ENCODE data around the gene CEACAM1.
A peak's percentile ranks its signal among the peaks of the same experiment; 100 is the strongest.
"Not testable (repeated sequence)": the region's sequence is repeated elsewhere in the genome, so short reads cannot be mapped to it uniquely, and the experiment has no call there.

The CEACAM1 gene

DNA sequence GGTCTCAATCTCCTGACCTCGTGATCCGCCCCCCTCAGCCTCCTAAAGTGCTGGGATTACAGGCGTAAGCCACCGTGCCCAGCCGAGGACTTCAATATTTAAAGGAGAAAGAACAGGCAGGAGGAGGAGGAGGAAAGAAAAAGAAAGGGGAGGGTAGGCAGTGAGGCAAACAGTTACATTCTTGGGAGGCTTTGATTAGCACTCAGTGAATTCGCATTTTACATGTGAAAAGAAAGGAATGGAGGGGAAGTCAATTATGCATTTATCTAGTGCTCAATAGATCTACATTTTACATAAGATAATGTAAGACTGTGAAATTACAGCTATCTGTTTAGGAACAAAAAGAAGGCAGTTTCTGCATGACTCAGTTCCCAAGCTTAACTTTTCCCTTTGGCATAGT, 54.6 kb downstream of the CEACAM1 start:
- ATAC-seq: no peak
- DNase-seq: no peak

DNA sequence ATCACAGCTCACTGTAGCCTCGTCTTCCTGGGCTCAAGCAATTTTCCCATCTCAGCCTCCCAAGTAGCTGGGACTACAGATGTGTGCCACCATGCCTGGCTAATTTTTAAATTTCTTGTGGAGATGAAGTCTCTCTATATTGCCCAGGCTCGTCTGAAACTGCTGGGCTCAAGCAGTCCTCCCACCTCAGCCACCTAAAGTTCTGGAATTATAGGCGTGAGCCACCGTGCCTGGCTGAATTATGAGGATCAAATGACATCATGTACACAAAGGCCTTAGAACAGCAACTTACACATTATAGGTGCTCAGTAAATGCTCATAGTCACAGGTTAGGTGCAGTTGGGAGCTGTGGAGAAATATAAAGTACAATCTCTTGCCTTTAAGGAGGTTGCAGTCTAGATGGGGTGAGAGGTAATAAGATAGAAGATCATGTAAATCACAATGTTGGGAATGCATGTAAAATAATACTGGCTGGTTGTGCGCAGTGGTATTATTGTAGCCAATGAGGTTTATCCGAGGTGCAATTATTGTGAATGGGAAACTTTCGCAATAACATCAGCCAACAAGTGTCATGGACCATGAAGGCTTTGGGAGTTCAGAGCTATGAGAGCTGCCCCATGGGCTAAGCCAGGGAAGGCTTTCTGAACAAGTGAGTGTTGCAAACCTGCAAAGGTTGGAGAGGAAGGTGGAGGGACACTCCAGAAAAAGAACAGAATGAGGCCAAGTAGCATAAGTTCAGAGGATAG, 55.7 kb downstream of the CEACAM1 start:
- no peak for ATAC-seq
- DNase-seq: no peak

DNA sequence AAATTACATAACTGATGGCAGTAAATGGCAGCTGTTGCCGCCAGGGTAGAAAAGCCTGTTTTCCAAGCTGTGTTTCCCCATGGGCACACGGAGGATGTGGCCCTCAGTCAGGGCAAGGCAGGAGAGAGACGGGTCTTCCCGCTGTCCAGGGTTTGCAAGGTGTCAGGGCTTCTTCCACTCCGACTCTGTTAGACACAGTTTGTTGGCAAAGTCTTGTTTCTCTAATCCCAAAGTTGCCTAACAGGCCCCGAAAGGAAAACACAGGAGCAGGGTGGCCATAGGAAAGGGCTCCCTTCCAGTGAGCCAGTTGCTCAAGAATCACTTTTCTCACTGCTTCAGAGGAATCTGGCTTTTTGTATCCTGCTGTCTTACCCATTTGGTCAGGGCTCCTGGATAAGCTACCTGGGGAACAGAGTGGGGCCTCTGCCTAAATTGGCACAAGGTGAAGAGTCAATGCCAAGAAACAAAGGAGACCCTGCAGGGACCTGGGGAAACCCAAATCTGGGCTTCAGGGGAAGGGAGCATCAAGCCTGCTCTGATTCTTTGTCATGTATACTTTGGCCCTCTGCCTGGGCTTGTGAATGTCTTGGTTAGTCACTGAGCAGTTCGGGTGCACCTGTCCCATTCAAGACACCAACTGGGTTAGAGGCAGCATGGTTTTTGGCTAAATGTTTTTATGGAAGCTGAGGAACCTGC, 56.6 kb downstream of the CEACAM1 start:
- no peak for DNase-seq
- no peak for ATAC-seq

DNA sequence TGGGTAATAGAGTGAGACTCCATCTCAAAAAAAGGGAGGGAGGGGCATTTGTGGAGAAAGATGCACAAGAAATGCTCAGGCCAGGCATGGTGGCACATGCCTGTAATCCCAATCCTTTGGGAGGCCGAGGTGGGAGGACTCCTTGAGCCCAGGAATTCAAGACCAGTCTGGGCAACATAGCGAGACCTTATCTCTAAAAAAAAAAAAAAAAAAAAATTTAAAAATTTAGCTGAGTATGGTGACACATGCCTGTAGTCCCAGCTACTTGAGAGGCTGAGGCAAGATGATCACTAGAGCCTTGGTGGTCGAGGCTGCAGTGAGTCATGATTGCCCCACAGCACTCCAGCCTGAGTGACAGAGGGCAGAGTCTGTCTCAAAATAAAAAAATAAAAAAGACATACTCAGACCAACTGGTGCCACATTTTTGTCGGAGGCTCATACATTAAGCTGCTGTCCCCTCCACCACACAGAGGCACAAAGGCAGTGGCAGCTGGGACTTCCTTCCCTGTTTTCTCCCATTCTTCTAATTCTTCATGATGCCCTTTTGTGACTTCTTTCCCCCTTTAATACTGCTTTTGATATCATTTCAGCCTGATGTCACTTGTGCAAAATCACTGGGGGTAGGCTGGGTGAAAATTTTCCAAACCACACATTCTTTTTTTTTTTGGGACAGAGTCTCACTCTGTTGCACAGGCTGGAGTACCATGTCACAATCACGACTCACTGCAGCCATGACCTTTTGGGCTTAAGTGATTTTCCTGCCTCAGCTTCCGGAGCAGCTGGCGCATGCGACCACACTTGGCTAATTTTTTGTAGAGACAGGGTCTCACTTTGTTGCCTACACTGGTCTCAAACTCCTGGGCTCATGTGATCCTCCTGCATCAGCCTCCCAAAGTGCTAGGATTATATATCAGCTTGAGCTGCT, 58.7 kb downstream of the CEACAM1 start:
- DNase-seq: peak; percentile 43

DNA sequence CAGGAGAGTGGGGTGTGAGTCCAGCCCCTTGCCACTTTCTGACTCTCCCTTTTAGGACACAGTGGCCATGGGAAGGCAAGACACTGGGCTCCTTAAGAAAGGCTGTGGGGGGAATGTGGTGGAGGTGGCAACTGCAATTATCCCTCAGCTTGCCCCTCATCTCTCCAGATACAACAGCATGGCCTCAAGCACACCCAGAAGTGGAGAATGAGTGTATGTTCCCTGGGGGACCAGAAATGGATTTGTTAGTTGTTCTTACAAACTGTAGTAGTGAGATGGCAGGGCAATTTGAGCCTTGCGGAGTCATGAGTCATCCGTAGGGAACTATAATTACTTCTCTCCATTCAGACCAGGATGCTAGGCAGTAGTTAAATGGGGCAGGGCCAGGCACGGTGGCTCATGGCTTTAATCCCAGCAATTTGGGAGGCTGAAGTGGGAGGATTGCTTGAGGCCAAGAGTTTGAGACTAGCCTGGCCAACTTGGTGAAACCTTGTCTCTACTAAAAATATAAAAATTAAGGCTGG, 59.9 kb downstream of the CEACAM1 start:
- no peak for DNase-seq
- no peak for ATAC-seq

More for the DNA sequence above, 58.7 kb downstream of the CEACAM1 start:
- peak; percentile 93 for ATAC-seq

DNA sequence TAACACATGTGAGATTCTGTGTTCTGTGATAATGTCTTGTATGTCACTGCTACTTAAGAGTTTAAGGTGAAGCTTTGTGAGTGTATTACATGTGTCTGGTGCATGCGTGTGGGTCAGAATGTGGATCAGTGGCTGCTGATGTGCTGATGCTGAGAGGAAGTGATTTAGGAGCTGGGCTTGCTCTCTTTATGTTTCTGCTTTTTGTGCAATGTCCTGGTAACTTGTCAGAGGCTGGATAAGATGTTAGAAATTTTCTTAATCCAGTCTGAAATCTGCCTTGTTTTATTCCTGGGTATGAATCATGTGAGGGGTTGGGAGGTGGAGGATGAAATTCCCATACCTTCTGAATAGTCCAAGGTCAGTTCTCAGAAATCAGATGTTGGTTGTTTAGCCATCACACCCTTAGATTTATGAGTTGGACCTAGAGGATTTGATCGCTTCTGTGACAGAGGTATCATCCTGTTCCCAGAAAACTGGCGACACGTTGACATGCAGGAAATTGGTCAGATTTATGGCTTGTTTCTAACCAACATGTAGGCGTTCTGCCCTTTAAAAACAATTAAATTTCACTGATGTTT, 61.0 kb downstream of the CEACAM1 start:
- ATAC-seq: no peak
- no peak for DNase-seq

DNA sequence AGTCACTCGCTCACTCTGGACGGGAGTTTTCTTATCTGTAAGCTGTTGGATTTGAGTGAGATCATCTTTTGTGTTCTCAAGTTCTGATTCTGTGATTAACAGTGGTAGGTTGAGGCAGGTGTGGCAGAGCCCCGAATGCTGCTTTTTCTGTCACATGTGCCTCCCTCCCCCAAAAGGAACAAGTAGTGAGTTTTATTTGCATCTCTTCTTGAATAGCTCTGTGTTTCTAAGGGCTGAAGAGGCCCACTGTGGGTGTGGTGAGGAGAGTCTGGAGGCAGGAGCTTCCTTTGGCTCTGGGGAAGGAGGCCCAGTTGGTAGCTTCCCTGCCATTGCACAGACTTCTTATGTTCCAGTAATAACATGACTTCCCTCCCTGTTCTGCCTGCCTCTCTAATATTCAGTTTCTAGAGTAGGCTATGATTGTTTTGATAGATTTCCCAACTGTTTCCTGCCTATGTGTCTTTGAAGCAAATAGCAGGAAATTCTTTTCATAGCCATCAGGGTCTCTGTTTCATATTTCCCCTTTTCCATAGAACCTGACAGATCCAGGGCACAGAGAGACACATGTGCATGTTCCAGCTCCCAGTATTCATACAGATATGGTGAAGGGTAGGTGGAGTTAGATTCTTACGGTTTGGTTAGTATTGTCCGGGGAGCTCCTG, 61.6 kb downstream of the CEACAM1 start:
- DNase-seq: no peak
- no peak for ATAC-seq

DNA sequence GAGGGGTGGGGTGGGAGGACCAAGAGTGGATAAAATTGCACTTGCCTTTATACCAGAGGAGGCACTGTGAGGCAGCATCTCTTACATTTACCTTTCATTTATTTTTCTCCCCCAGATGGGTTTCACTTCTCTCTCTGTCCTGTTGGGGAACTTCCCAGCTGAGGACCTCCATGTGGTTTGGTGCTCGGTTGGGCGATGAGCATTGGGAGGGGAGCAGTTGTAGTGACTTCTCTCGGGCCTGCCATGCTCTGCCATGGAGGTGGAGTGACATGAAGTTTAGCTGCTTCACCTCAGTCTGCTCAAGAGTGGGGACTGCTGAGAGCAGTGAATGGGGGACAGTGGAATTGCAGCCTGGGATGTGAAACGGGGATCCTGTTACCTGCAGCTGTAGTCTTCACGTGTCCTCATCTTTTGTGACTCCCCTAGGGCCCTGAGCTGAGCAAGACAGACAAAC, 62.4 kb downstream of the CEACAM1 start:
- DNase-seq (peak; percentile 13), ATAC-seq (peak; percentile 35)

DNA sequence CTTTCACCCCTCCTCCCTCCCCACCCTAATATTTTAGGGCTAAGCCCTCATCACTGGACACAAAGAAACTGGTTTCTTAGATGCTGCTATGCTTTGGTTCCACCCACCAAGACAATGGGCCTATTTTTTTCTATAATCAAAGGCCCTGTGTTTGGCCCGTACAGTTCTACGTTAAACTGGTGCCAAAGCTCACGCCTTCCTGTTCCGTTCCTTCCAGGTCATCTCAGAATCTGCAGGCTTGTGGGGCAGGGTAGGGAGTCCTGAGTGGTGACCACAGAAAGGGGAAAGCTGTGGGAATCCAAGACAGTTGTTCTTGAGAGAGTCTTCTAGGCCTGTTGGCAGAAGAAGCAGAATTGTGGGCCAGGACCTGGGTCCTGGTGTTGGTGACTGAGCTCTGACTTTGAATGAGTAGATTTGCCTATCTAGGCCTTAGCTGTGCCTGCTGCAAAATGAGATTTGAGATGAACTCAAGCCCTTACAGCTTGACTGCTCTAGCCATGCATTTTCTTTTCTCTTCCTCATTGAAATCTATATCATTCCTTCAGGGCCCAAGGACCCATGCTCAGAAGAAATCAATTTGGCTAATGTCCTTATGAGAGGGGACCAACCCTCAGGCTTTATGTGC, 66.5 kb downstream of the CEACAM1 start:
- no peak for ATAC-seq

DNA sequence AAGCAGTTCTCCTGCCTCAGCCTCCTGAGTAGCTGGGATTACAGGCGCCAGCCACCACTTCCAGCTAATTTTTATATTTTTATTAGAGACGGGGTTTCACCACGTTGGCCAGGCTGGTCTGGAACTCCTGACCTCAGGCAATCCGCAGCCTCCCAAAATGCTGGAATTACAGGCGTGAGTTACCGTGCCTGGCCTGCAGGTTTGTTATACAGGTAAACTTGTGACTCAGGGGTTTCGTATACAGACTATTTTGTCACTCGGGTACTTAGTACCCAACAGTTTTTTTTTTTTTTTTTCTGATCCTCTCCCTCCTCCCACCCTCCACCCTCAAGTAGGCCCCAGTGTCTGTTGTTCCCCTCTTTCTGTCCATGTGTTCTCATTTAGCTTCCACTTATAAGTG, 67.0 kb downstream of the CEACAM1 start:
- not testable (repeated sequence) for ATAC-seq, DNase-seq

More for the DNA sequence above, 66.5 kb downstream of the CEACAM1 start:
- DNase-seq: no peak

DNA sequence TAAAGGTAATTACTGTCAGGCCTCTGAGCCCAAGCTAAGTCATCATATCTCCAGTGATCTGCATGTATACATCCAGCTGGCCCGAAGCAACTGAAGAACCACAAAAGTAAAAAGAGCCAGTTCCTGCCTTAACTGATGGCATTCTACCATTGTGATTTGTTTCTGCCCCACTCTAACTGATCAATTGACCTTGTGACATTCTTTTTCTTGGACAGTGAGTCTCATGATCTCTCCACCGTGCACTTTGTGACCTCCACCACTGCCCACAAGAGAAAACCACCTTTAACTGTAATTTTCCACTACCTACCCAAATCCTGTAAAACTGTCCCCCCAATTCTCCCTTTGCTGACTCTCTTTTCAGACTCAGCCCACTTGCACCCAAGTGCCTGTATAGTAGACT, 68.4 kb downstream of the CEACAM1 start:
- no peak for DNase-seq
- ATAC-seq: no peak

All from stimulated activated naive CD8-positive, alpha-beta T cell treated with anti-CD3 and anti-CD28 coated beads, Interleukin-15, Interleukin-2, amounts not matched to agents 100 U/mL and 50 U/mL, for 24 hours (primary cell).